Endothelial cell of umbilical vein (primary cell): ENCODE results near the gene MYO1B. TPM values are rescaled to one million over a fixed set of nuclear protein-coding genes. Genes with fewer than 3 reads are reported as not detected.

Experiments used
- BruUV-seq: library from RNA; stranded (reverse); fragments of 400-500 nt; replicated peaks from 2 replicates; lab custom pipeline; 2021; lab: Mats Ljungman, UMichigan
- CTCF ChIA-PET: fragments of 300-600, 350-600 bp; sonication (Branson Sonifier 250); formaldehyde crosslinking; loops from one replicate; lab custom pipeline; 2021; ENCODE audit warnings: antibody characterized with exemption, inconsistent platforms; lab: Charles Lee
- POLR2A ChIA-PET: fragments of 300-600, 350-600 bp; sonication (Branson Sonifier 250); formaldehyde crosslinking; loops from one replicate; lab custom pipeline; 2021; ENCODE audit warnings: antibody characterized with exemption, inconsistent platforms; lab: Charles Lee
- DNase-seq: peaks from one replicate; pipeline ENCODE4 v3.0.0-alpha.2; 2011; ENCODE audit warnings: low read depth, low spot score
- FAIRE-seq: peaks from 2 replicates; lab custom pipeline; 2011; peaks lifted over from hg19 to GRCh38; lab: Jason Lieb, UNC
- H2AFZ ChIP-seq: 2 replicates; pipeline ENCODE4 v1.6.0; 2012; ENCODE audit warnings: low read depth, low read length, control low read depth, inconsistent platforms
- H3K27ac ChIP-seq: 2 replicates; pipeline ENCODE4 v1.5.1; 2011; ENCODE audit warnings: low read depth, mild to moderate bottlenecking, control low read depth, low read length, moderate library complexity; ENCODE audit not compliant: insufficient read depth
- H3K27me3 ChIP-seq, 2 experiments: 2 replicates each; pipeline versions ENCODE4 v1.6.0 to v1.6.1; 2011; ENCODE audit warnings: low read length in 2 of 2, mixed read lengths in 1 of 2; ENCODE audit not compliant: control insufficient read depth in 2 of 2, insufficient read depth in 2 of 2
- H3K36me3 ChIP-seq, 2 experiments: 2 replicates in 1 of 2; 3 replicates in 1 of 2; pipeline ENCODE4 v1.5.1; 2011; ENCODE audit warnings: low read length in 2 of 2, mild to moderate bottlenecking in 1 of 2, moderate library complexity in 1 of 2; ENCODE audit not compliant: control insufficient read depth in 2 of 2, insufficient read depth in 2 of 2; ENCODE audit errors: extremely low read depth in 1 of 2
- H3K4me1 ChIP-seq: 3 replicates; pipeline ENCODE4 v1.5.1; 2011; ENCODE audit warnings: mild to moderate bottlenecking, low read length; ENCODE audit not compliant: control insufficient read depth, insufficient read depth; ENCODE audit errors: extremely low read depth
- H3K4me2 ChIP-seq: 2 replicates; pipeline ENCODE4 v1.6.1; 2011; ENCODE audit warnings: low read length, control low read depth, mixed read lengths; ENCODE audit not compliant: insufficient read depth
- H3K4me3 ChIP-seq, 3 experiments: fragments of 200-600 bp in 1 of 3; sonication (generic), shearing (Covaris generic) in 1 of 3; replicated peaks in 1 of 3; 2 replicates each; pipeline ENCODE4 v1.5.1; 2011 to 2016; ENCODE audit warnings: control low read depth in 3 of 3, low read length in 3 of 3, mild to moderate bottlenecking in 2 of 3, inconsistent platforms in 1 of 3, low read depth in 1 of 3, moderate library complexity in 1 of 3; ENCODE audit not compliant: insufficient read depth in 1 of 3
- H3K79me2 ChIP-seq: 2 replicates; pipeline ENCODE4 v1.6.0; 2012; ENCODE audit warnings: low read length, inconsistent platforms; ENCODE audit not compliant: control insufficient read depth, insufficient read depth
- H3K9ac ChIP-seq: replicated peaks from 2 replicates; pipeline ENCODE3; 2011; ENCODE audit warnings: low read length, control low read depth; ENCODE audit not compliant: insufficient read depth; ENCODE audit errors: extremely low read depth
- H3K9me1 ChIP-seq: replicated peaks from 3 replicates; pipeline ENCODE4 v1.6.0; 2011; ENCODE audit warnings: mild to moderate bottlenecking, low read length; ENCODE audit not compliant: control insufficient read depth, insufficient read depth; ENCODE audit errors: extremely low read depth
- H3K9me3 ChIP-seq: replicated peaks from 2 replicates; pipeline ENCODE4 v1.5.1; 2012; ENCODE audit warnings: low read length, inconsistent platforms; ENCODE audit not compliant: control insufficient read depth, insufficient read depth
- H4K20me1 ChIP-seq: replicated peaks from 2 replicates; pipeline ENCODE3; 2011; ENCODE audit warnings: mild to moderate bottlenecking, low read length; ENCODE audit not compliant: control insufficient read depth, insufficient read depth; ENCODE audit errors: extremely low read depth
- FOS ChIP-seq: IDR thresholded peaks from 2 replicates; pipeline ENCODE4 v1.6.1; 2011; ENCODE audit warnings: mild to moderate bottlenecking, low read length, moderate library complexity, borderline replicate concordance; ENCODE audit not compliant: insufficient read depth
- GATA2 ChIP-seq: IDR thresholded peaks from 2 replicates; pipeline ENCODE4 v1.7.0; 2011; ENCODE audit warnings: low read depth, mild to moderate bottlenecking, moderate library complexity, mixed read lengths, low read length; ENCODE audit not compliant: insufficient read length, insufficient read depth
- JUN ChIP-seq: IDR thresholded peaks from 2 replicates; pipeline ENCODE4 v1.6.1; 2011; ENCODE audit warnings: borderline replicate concordance, low read depth; ENCODE audit not compliant: insufficient read length, insufficient read depth
- MYC ChIP-seq: IDR thresholded peaks from one replicate; pipeline ENCODE4 v1.6.1; 2011; ENCODE audit warnings: mild to moderate bottlenecking, low read depth, low read length
- POLR2A ChIP-seq: IDR thresholded peaks from 2 replicates; pipeline ENCODE4 v1.6.1; 2012; ENCODE audit warnings: low read depth, mild to moderate bottlenecking, control low read depth, low read length
- POLR2AphosphoS5 ChIP-seq: IDR thresholded peaks from 2 replicates; pipeline ENCODE4 v1.6.1; 2012; ENCODE audit warnings: low read depth, mild to moderate bottlenecking, control low read depth, low read length, moderate library complexity; ENCODE audit not compliant: insufficient read depth
- dilution Hi-C: fragments of 300-500 bp; cut with MboI; formaldehyde crosslinking; loops from one replicate; pipeline ENCODE4 v1.15.0; 2019; ENCODE audit warnings: low sequenced_read_pairs; ENCODE audit not compliant: extremely low pct_ligation_motif_present
- intact Hi-C: fragments of 100-400 bp; cut with micrococcal nuclease; formaldehyde crosslinking; loops from one replicate; pipeline ENCODE4 v1.10.0; 2022
- polyA plus RNA-seq, 4 experiments: library from polyadenylated mRNA; depleted of rRNA in 3 of 4; stranded (reverse) in 3 of 4; unstranded in 1 of 4; fragments of >200 nt; gene quantifications; 2 replicates each; pipeline versions ENCODE4 v1.2.1 to v1.2.3, GENCODE V29; 2011 to 2012; ENCODE audit warnings: missing spikeins in 1 of 4
- total RNA-seq: library from RNA; stranded (reverse); gene quantifications from 2 replicates; pipeline ENCODE4 v1.2.3, GENCODE V29; 2021
- TF ChIP-seq, protein P1 (sequence below): IDR thresholded peaks from 2 replicates; pipeline ENCODE4 v1.6.1; 2011; ENCODE audit not compliant: insufficient read depth, insufficient read length
- TF ChIP-seq, protein P2 (sequence below), 2 donors: IDR thresholded peaks; 1 replicate in 1 of 2; 2 replicates in 1 of 2; pipeline ENCODE4 v1.5.1; 2011; ENCODE audit warnings: low read length in 2 of 2, mild to moderate bottlenecking in 2 of 2, moderate library complexity in 2 of 2, control low read depth in 1 of 2, inconsistent platforms in 1 of 2, low read depth in 1 of 2; ENCODE audit not compliant: insufficient read depth in 1 of 2; ENCODE audit errors: extremely low read depth in 1 of 2

MYO1B gene
- total and polyA plus RNA-seq, 2 donors (not counting 3 experiments of a cell fraction or from before 2014, with no cell fraction given): 8.7 to 51.1 TPM

DNA sequence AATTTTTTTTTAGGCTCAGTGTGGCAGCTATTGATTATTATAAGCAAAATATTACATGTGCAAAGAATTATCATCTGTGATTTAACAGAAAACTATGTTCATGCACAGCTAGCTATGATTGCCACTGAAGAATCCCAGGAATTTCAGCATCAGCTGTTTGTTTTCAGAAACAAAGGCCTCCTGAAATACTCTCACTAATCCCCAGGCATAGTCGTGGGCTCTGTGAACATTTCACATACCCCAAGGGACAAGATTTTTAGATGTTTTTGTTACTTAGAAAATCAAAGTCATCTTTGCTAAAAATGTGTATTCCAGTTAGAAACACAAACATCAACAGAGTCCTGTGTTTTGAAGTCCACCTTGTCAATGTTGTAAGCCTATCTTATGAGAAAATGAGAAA is 156.1 kb downstream of the MYO1B start:
- ChIA-PET CTCF (interaction anchor here (1.0 kb wide), 1 partner anchor 183 kb away, joined by 3 read pairs; no protein-coding TSS in a partner anchor), POLR2A (no interaction called here)
- no peaks in the 10 kb centered on the region for H4K20me1 ChIP-seq
- TF ChIP-seq, protein P1, sequence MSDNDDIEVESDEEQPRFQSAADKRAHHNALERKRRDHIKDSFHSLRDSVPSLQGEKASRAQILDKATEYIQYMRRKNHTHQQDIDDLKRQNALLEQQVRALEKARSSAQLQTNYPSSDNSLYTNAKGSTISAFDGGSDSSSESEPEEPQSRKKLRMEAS: no peak
- no peak for TF ChIP-seq POLR2AphosphoS5
- TF ChIP-seq JUN: no peak
- no peak for TF ChIP-seq POLR2A
- TF ChIP-seq GATA2: no peak
- dilution Hi-C loops: no loop called here
- peaks cover 0 to 3% of the 10 kb centered on the region in 2 experiments for H3K36me3 ChIP-seq
- no peaks in the 10 kb centered on the region for H3K9me1 ChIP-seq
- H3K27me3 ChIP-seq: no peaks in the 10 kb centered on the region
- FAIRE-seq: no peak
- intact Hi-C loops: no loop called here
- no peak overlapping the region for H2AFZ ChIP-seq
- no peak for DNase-seq
- H3K79me2 ChIP-seq: no peaks in the 10 kb centered on the region
- no peak overlapping the region for H3K9ac ChIP-seq
- H3K27ac ChIP-seq: no peak overlapping the region
- H3K4me1 ChIP-seq: no peaks in the 10 kb centered on the region
- H3K4me2 ChIP-seq: no peak overlapping the region
- no TSS peak for BruUV-seq
- no peak overlapping the region for H3K4me3 ChIP-seq
- no peaks in the 10 kb centered on the region for H3K9me3 ChIP-seq

DNA sequence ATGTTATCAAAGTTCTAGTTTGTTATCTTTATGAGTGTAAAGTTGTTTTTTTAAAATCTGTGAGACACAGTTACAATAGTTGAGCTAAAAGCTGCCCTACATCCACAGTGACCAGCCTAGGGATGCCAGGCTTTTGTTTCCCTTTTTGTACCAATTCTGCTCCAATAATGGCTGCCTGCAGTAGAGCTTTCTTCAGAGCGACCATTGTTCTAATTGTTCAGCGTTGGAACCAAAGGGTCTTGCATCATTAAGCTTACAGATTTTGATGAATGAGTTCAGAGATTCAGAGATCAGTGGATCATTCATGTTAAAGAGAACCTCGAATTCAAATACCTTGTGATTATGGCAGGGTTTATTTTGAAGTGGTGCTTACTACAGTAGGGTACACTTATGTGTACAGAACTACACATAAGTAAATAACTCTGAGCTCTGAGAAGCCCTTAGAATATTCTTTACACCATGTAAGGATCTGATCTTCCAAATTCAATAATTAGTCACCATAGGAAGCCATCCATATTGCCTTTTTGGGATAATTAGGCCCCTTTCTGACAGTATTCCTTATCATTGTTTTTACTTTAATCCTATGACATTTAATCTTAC is 157.9 kb downstream of the MYO1B start:
- no TSS peak for BruUV-seq
- Histone ChIP-seq H3K27ac (no peak overlapping the region), H3K27me3 (no peaks in the 10 kb centered on the region), H2AFZ (no peak overlapping the region), H3K4me1 (no peaks in the 10 kb centered on the region), H3K9me1 (no peaks in the 10 kb centered on the region), H3K9me3 (no peaks in the 10 kb centered on the region), H4K20me1 (no peaks in the 10 kb centered on the region), H3K4me3 (no peak overlapping the region), H3K9ac (no peak overlapping the region), H3K79me2 (no peaks in the 10 kb centered on the region), H3K4me2 (no peak overlapping the region), H3K36me3 (peaks cover 0 to 3% of the 10 kb centered on the region in 2 experiments)
- dilution Hi-C loops: no loop called here
- intact Hi-C loops: no loop called here
- ChIA-PET CTCF (interaction anchor here (0.9 to 1.5 kb wide), 4 partner anchors 13 to 185 kb away, joined by 3 to 4 read pairs (median 3); no protein-coding TSS in a partner anchor), POLR2A (no interaction called here)
- DNase-seq: no peak
- TF ChIP-seq JUN (no peak), POLR2A (no peak), FOS (no peak), MYC (no peak), GATA2 (no peak), POLR2AphosphoS5 (no peak)
- TF ChIP-seq, protein P2, sequence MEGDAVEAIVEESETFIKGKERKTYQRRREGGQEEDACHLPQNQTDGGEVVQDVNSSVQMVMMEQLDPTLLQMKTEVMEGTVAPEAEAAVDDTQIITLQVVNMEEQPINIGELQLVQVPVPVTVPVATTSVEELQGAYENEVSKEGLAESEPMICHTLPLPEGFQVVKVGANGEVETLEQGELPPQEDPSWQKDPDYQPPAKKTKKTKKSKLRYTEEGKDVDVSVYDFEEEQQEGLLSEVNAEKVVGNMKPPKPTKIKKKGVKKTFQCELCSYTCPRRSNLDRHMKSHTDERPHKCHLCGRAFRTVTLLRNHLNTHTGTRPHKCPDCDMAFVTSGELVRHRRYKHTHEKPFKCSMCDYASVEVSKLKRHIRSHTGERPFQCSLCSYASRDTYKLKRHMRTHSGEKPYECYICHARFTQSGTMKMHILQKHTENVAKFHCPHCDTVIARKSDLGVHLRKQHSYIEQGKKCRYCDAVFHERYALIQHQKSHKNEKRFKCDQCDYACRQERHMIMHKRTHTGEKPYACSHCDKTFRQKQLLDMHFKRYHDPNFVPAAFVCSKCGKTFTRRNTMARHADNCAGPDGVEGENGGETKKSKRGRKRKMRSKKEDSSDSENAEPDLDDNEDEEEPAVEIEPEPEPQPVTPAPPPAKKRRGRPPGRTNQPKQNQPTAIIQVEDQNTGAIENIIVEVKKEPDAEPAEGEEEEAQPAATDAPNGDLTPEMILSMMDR (IDR thresholded peaks at IDR 0.05; ENCODE audit: extremely low read depth in 1 of 2, insufficient read depth in 1 of 2, low read depth in 1 of 2, low read length in 2 of 2): no peak
- TF ChIP-seq, protein P1: no peak
- FAIRE-seq: no peak
